ES-I3 (cell line): ENCODE results near the gene PEA15.

ENCODE experiments used
- H3K36me3 ChIP-seq: 2 replicates; pipeline ENCODE4 v1.6.1; 2013; ENCODE audit warnings: mild to moderate bottlenecking, low read length, control low read depth, moderate library complexity; ENCODE audit not compliant: insufficient read depth
- H3K4me1 ChIP-seq: 2 replicates; pipeline ENCODE4 v1.6.1; 2013; ENCODE audit warnings: mild to moderate bottlenecking, control low read depth, low read length; ENCODE audit not compliant: insufficient read depth
- H3K9ac ChIP-seq: 2 replicates; pipeline ENCODE4 v1.6.1; 2013; ENCODE audit warnings: low read depth, mild to moderate bottlenecking, low read length, moderate library complexity
- H3K9me3 ChIP-seq: 2 replicates; pipeline ENCODE4 v1.6.1; 2013; ENCODE audit warnings: mild to moderate bottlenecking, low read length, moderate library complexity; ENCODE audit not compliant: control insufficient read depth, insufficient read depth

Gene PEA15

GRCh38 chr1:160168609-160169369 is 36.4 kb upstream of the PEA15 start:
- H3K9ac ChIP-seq = no peak overlapping the region
- H3K36me3 ChIP-seq = no peaks in the 10 kb centered on the region
- no peaks in the 10 kb centered on the region for H3K9me3 ChIP-seq
- peaks cover 48% of the 10 kb centered on the region for H3K4me1 ChIP-seq

- H3K36me3 ChIP-seq = no peaks in the 10 kb centered on the region
- no peaks in the 10 kb centered on the region for H3K9me3 ChIP-seq
- H3K4me1 ChIP-seq = peaks cover 48% of the 10 kb centered on the region
- peak overlapping the region; percentile 19 for H3K9ac ChIP-seq
Measured at GRCh38 chr1:160169553-160170399, 35.4 kb upstream of the PEA15 start.

GRCh38 chr1:160171354-160171753 is 33.8 kb upstream of the PEA15 start:
- Histone ChIP-seq H3K36me3 (no peaks in the 10 kb centered on the region), H3K9ac (no peak overlapping the region), H3K4me1 (peaks cover 48% of the 10 kb centered on the region), H3K9me3 (no peaks in the 10 kb centered on the region)

- Histone ChIP-seq H3K36me3 (no peaks in the 10 kb centered on the region), H3K4me1 (peaks cover 47% of the 10 kb centered on the region), H3K9me3 (no peaks in the 10 kb centered on the region), H3K9ac (no peak overlapping the region)
Measured at GRCh38 chr1:160171980-160172379, 33.2 kb upstream of the PEA15 start.

GRCh38 chr1:160177231-160177630 is 28.0 kb upstream of the PEA15 start:
- no peaks in the 10 kb centered on the region for H3K9me3 ChIP-seq
- no peaks in the 10 kb centered on the region for H3K36me3 ChIP-seq
- H3K4me1 ChIP-seq = peaks cover 17% of the 10 kb centered on the region
- H3K9ac ChIP-seq = no peak overlapping the region

GRCh38 chr1:160177667-160178066 is 27.5 kb upstream of the PEA15 start:
- Histone ChIP-seq H3K9me3 (no peaks in the 10 kb centered on the region), H3K9ac (no peak overlapping the region), H3K36me3 (no peaks in the 10 kb centered on the region), H3K4me1 (peaks cover 13% of the 10 kb centered on the region)

GRCh38 chr1:160178731-160179130 is 26.5 kb upstream of the PEA15 start:
- H3K4me1 ChIP-seq = peaks cover 10% of the 10 kb centered on the region
- H3K36me3 ChIP-seq = no peaks in the 10 kb centered on the region
- H3K9ac ChIP-seq = no peak overlapping the region
- no peaks in the 10 kb centered on the region for H3K9me3 ChIP-seq

- Histone ChIP-seq H3K9ac (no peak overlapping the region), H3K4me1 (peaks cover 10% of the 10 kb centered on the region), H3K36me3 (no peaks in the 10 kb centered on the region), H3K9me3 (no peaks in the 10 kb centered on the region)
Measured at GRCh38 chr1:160179336-160179735, 25.8 kb upstream of the PEA15 start.

GRCh38 chr1:160186246-160186645 is 18.9 kb upstream of the PEA15 start:
- no peaks in the 10 kb centered on the region for H3K9me3 ChIP-seq
- no peak overlapping the region for H3K9ac ChIP-seq
- H3K4me1 ChIP-seq = peaks cover 19% of the 10 kb centered on the region
- H3K36me3 ChIP-seq = no peaks in the 10 kb centered on the region

- H3K9ac ChIP-seq = no peak overlapping the region
- no peaks in the 10 kb centered on the region for H3K36me3 ChIP-seq
- H3K9me3 ChIP-seq = no peaks in the 10 kb centered on the region
- peaks cover 19% of the 10 kb centered on the region for H3K4me1 ChIP-seq
Measured at GRCh38 chr1:160186729-160187128, 18.5 kb upstream of the PEA15 start.

- Histone ChIP-seq H3K36me3 (no peaks in the 10 kb centered on the region), H3K9ac (no peak overlapping the region), H3K9me3 (no peaks in the 10 kb centered on the region), H3K4me1 (peaks cover 22% of the 10 kb centered on the region)
Measured at GRCh38 chr1:160187407-160187806, 17.8 kb upstream of the PEA15 start.

GRCh38 chr1:160188341-160188740 is 16.8 kb upstream of the PEA15 start:
- H3K36me3 ChIP-seq = no peaks in the 10 kb centered on the region
- H3K9ac ChIP-seq = no peak overlapping the region
- peaks cover 25% of the 10 kb centered on the region for H3K4me1 ChIP-seq
- no peaks in the 10 kb centered on the region for H3K9me3 ChIP-seq

- H3K36me3 ChIP-seq = no peaks in the 10 kb centered on the region
- peaks cover 25% of the 10 kb centered on the region for H3K4me1 ChIP-seq
- no peak within 1 kb of the TSS for H3K9ac ChIP-seq
- H3K9me3 ChIP-seq = no peaks in the 10 kb centered on the region
Measured at GRCh38 chr1:160189649-160190625, 15.2 kb upstream of the PEA15 start, which contains the start of gene CASQ1. CASQ1 (plus strand) TSS chr1:160190575; CDS start chr1:160190752, 177 bp downstream.

- no peaks in the 10 kb centered on the region for H3K9me3 ChIP-seq
Measured at GRCh38 chr1:160191756-160192155, 13.4 kb upstream of the PEA15 start.

More at GRCh38 chr1:160191756-160192155, 13.4 kb upstream of the PEA15 start:
- Histone ChIP-seq H3K9ac (no peak overlapping the region), H3K4me1 (peaks cover 25% of the 10 kb centered on the region), H3K36me3 (no peaks in the 10 kb centered on the region)
